HEK293 (cell line): ENCODE measurements around the gene MUTYH.
A peak's percentile ranks its signal among the peaks of the same experiment; 100 is the strongest.

Source experiments
- HIC1 ChIP-seq: fragments of 450-650 bp; formaldehyde crosslinking; IDR thresholded peaks from 2 replicates; pipeline ENCODE4 v1.5.1; 2016; ENCODE audit warnings: missing biosample characterization, missing genetic modification characterization
- INSM2 ChIP-seq: fragments of 450-650 bp; formaldehyde crosslinking; IDR thresholded peaks from 2 replicates; pipeline ENCODE4 v1.5.1; 2016; ENCODE audit warnings: missing biosample characterization, missing genetic modification characterization
- PRDM1 ChIP-seq: fragments of 450-650 bp; formaldehyde crosslinking; IDR thresholded peaks from 2 replicates; pipeline ENCODE4; 2016; ENCODE audit warnings: missing biosample characterization, missing genetic modification characterization
- TRIM28 ChIP-seq: IDR thresholded peaks from 2 replicates; pipeline ENCODE4 v1.6.1; 2011; ENCODE audit warnings: low read length, control low read depth, borderline replicate concordance
- TSHZ1 ChIP-seq: fragments of 450-650 bp; formaldehyde crosslinking; IDR thresholded peaks from 2 replicates; pipeline ENCODE4 v1.5.1; 2016; ENCODE audit warnings: missing biosample characterization, missing genetic modification characterization, borderline replicate concordance
- ZBTB21 ChIP-seq: fragments of 450-650 bp; formaldehyde crosslinking; IDR thresholded peaks from 2 replicates; pipeline ENCODE4 v1.5.1; 2017; ENCODE audit warnings: missing biosample characterization, missing genetic modification characterization
- ZBTB48 ChIP-seq: fragments of 450-650 bp; formaldehyde crosslinking; IDR thresholded peaks from 2 replicates; pipeline ENCODE4 v1.5.1; 2016; ENCODE audit warnings: missing biosample characterization, missing genetic modification characterization
- ZIC2 ChIP-seq: fragments of 450-650 bp; formaldehyde crosslinking; IDR thresholded peaks from 2 replicates; pipeline ENCODE4 v1.5.1; 2016; ENCODE audit warnings: missing biosample characterization, missing genetic modification characterization
- ZNF133 ChIP-seq: fragments of 450-650 bp; formaldehyde crosslinking; IDR thresholded peaks from 2 replicates; pipeline ENCODE4 v1.5.1; 2016; ENCODE audit warnings: missing biosample characterization, missing genetic modification characterization
- ZNF138 ChIP-seq: fragments of 450-650 bp; formaldehyde crosslinking; IDR thresholded peaks from 2 replicates; pipeline ENCODE4 v1.5.1; 2016; ENCODE audit warnings: missing biosample characterization, missing genetic modification characterization, borderline replicate concordance
- ZNF292 ChIP-seq: fragments of 450-650 bp; formaldehyde crosslinking; IDR thresholded peaks from 2 replicates; pipeline ENCODE4 v1.5.1; 2016; ENCODE audit warnings: low read depth, missing biosample characterization, missing genetic modification characterization, borderline replicate concordance
- ZNF350 ChIP-seq: fragments of 450-650 bp; formaldehyde crosslinking; IDR thresholded peaks from 2 replicates; pipeline ENCODE4 v1.5.0; 2017; ENCODE audit warnings: missing biosample characterization, mild to moderate bottlenecking, missing genetic modification characterization
- ZNF354C ChIP-seq: fragments of 450-650 bp; formaldehyde crosslinking; IDR thresholded peaks from 2 replicates; pipeline ENCODE4 v1.5.1; 2016; ENCODE audit warnings: missing biosample characterization, missing genetic modification characterization, low read depth, borderline replicate concordance
- ZNF549 ChIP-seq: fragments of 450-650 bp; IDR thresholded peaks from 2 replicates; pipeline ENCODE4 v1.5.1; 2018; ENCODE audit warnings: missing biosample characterization, missing genetic modification characterization, mild to moderate bottlenecking, inconsistent platforms, moderate library complexity
- ZNF624 ChIP-seq: fragments of 450-650 bp; formaldehyde crosslinking; IDR thresholded peaks from 2 replicates; pipeline ENCODE4 v1.5.1; 2017; ENCODE audit warnings: missing biosample characterization, missing genetic modification characterization
- ZNF707 ChIP-seq: fragments of 450-650 bp; formaldehyde crosslinking; IDR thresholded peaks from 2 replicates; pipeline ENCODE4 v1.5.1; 2016; ENCODE audit warnings: missing biosample characterization, missing genetic modification characterization
- ZNF792 ChIP-seq: fragments of 450-650 bp; formaldehyde crosslinking; IDR thresholded peaks from 2 replicates; pipeline ENCODE4 v1.5.1; 2016; ENCODE audit warnings: missing biosample characterization, missing genetic modification characterization
- ZNF830 ChIP-seq: fragments of 450-650 bp; IDR thresholded peaks from 2 replicates; pipeline ENCODE4 v1.5.0; 2018; ENCODE audit warnings: missing biosample characterization, missing genetic modification characterization, low read depth, mild to moderate bottlenecking, moderate library complexity
- ZXDB ChIP-seq: fragments of 450-650 bp; formaldehyde crosslinking; IDR thresholded peaks from 2 replicates; pipeline ENCODE4 v1.5.1; 2016; ENCODE audit warnings: missing biosample characterization, missing genetic modification characterization
- TF ChIP-seq, protein P1 (sequence below): fragments of 450-650 bp; formaldehyde crosslinking; IDR thresholded peaks from 2 replicates; pipeline ENCODE4 v1.5.1; 2016; ENCODE audit warnings: missing biosample characterization, missing genetic modification characterization
- TF ChIP-seq, protein P2 (sequence below): fragments of 450-650 bp; formaldehyde crosslinking; conservative IDR thresholded peaks from 2 replicates; pipeline ENCODE4 v1.5.1; 2016; ENCODE audit warnings: low read depth, missing biosample characterization, missing genetic modification characterization
- TF ChIP-seq, protein P3 (sequence below): fragments of 450-650 bp; IDR thresholded peaks from 2 replicates; pipeline ENCODE4 v1.5.1; 2018; ENCODE audit warnings: missing biosample characterization, mild to moderate bottlenecking, missing genetic modification characterization

The MUTYH gene

DNA sequence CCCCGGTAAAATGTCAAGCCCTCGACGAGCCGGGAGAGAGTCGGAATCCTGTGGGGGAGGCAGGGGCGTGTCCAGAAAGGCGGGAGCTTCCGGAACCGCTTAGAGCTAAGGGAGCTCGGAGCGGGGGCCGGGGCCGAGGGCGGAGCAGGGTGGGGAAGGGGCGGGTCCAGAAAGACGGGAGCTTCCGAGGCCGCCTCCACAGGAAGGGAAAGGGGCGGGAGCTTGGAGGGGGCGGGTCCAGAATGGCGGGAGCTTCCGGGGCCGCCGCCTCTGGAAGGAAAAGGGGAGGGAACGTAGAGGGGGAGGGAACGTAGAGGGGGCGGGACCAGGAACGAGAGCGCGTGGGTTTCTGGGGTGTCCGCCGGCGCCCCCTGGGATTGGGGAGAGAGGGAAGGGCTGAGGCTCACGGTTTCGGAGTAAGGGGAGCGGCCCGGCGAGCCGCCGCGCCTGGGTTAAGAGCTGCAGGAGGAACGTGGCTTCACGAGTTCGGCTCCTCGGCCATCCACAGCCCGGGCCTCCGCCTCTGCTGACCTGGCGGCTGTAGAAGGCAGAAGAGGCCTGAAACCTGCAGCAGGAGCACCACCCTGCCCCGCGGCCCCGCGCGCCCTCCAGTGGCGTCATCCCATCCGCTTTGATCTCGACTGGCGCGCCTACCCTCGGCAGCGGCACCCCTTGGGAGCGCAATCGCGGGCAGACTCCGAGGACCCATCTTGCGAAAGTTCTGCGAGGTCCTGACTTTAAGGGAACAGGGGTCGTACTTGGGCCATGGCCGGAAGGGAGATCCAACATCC lies 36.5 kb downstream of the MUTYH start (continued):
- TF ChIP-seq HIC1 (tag by site-specific recombination): peak; percentile 97
- TF ChIP-seq, protein P1, sequence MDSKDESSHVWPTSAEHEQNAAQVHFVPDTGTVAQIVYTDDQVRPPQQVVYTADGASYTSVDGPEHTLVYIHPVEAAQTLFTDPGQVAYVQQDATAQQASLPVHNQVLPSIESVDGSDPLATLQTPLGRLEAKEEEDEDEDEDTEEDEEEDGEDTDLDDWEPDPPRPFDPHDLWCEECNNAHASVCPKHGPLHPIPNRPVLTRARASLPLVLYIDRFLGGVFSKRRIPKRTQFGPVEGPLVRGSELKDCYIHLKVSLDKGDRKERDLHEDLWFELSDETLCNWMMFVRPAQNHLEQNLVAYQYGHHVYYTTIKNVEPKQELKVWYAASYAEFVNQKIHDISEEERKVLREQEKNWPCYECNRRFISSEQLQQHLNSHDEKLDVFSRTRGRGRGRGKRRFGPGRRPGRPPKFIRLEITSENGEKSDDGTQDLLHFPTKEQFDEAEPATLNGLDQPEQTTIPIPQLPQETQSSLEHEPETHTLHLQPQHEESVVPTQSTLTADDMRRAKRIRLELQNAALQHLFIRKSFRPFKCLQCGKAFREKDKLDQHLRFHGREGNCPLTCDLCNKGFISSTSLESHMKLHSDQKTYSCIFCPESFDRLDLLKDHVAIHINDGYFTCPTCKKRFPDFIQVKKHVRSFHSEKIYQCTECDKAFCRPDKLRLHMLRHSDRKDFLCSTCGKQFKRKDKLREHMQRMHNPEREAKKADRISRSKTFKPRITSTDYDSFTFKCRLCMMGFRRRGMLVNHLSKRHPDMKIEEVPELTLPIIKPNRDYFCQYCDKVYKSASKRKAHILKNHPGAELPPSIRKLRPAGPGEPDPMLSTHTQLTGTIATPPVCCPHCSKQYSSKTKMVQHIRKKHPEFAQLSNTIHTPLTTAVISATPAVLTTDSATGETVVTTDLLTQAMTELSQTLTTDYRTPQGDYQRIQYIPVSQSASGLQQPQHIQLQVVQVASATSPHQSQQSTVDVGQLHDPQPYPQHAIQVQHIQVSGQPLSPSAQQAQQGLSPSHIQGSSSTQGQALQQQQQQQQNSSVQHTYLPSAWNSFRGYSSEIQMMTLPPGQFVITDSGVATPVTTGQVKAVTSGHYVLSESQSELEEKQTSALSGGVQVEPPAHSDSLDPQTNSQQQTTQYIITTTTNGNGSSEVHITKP: peak; percentile 41
- TF ChIP-seq ZNF138 (tag by site-specific recombination): no peak
- TF ChIP-seq ZNF350 (tag by site-specific recombination): no peak
- no peak for TF ChIP-seq ZNF830 (tag by site-specific recombination)
- TF ChIP-seq TRIM28: peak; percentile 31; the same call in 1 of the 2 replicates
- TF ChIP-seq ZBTB48 (tag by site-specific recombination): peak; percentile 81; the same call in 1 of the 2 replicates
- 0 out of 2 replicates have a peak, but pooled peaks have one; percentile 28 for TF ChIP-seq PRDM1 (tag by site-specific recombination)
- TF ChIP-seq TSHZ1 (tag by site-specific recombination): peak; percentile 41; the same call in 1 of the 2 replicates
- peak; percentile 70 for TF ChIP-seq ZIC2 (tag by site-specific recombination)
- no peak for TF ChIP-seq ZNF549 (tag by site-specific recombination)
- TF ChIP-seq ZNF133: no peak; the same call in 1 of the 2 replicates
- TF ChIP-seq ZBTB21: peak; percentile 86
- TF ChIP-seq ZNF792 (tag by site-specific recombination): peak; percentile 84
- no peak for TF ChIP-seq ZNF707 (tag by site-specific recombination)
- TF ChIP-seq, protein P2, sequence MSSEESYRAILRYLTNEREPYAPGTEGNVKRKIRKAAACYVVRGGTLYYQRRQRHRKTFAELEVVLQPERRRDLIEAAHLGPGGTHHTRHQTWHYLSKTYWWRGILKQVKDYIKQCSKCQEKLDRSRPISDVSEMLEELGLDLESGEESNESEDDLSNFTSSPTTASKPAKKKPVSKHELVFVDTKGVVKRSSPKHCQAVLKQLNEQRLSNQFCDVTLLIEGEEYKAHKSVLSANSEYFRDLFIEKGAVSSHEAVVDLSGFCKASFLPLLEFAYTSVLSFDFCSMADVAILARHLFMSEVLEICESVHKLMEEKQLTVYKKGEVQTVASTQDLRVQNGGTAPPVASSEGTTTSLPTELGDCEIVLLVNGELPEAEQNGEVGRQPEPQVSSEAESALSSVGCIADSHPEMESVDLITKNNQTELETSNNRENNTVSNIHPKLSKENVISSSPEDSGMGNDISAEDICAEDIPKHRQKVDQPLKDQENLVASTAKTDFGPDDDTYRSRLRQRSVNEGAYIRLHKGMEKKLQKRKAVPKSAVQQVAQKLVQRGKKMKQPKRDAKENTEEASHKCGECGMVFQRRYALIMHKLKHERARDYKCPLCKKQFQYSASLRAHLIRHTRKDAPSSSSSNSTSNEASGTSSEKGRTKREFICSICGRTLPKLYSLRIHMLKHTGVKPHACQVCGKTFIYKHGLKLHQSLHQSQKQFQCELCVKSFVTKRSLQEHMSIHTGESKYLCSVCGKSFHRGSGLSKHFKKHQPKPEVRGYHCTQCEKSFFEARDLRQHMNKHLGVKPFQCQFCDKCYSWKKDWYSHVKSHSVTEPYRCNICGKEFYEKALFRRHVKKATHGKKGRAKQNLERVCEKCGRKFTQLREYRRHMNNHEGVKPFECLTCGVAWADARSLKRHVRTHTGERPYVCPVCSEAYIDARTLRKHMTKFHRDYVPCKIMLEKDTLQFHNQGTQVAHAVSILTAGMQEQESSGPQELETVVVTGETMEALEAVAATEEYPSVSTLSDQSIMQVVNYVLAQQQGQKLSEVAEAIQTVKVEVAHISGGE: peak; percentile 88
- TF ChIP-seq, protein P3, sequence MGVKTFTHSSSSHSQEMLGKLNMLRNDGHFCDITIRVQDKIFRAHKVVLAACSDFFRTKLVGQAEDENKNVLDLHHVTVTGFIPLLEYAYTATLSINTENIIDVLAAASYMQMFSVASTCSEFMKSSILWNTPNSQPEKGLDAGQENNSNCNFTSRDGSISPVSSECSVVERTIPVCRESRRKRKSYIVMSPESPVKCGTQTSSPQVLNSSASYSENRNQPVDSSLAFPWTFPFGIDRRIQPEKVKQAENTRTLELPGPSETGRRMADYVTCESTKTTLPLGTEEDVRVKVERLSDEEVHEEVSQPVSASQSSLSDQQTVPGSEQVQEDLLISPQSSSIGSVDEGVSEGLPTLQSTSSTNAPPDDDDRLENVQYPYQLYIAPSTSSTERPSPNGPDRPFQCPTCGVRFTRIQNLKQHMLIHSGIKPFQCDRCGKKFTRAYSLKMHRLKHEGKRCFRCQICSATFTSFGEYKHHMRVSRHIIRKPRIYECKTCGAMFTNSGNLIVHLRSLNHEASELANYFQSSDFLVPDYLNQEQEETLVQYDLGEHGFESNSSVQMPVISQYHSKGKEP (tag by site-specific recombination): peak; percentile 75; the same call in 1 of the 2 replicates
- TF ChIP-seq ZNF624 (tag by site-specific recombination): no peak
- peak; percentile 95 for TF ChIP-seq ZXDB (tag by site-specific recombination)
- TF ChIP-seq INSM2 (tag by site-specific recombination): peak; percentile 70; the same call in 1 of the 2 replicates
- no peak for TF ChIP-seq ZNF292
- no peak for TF ChIP-seq ZNF354C (tag by site-specific recombination)
